Neural cell (in vitro differentiated cells): ENCODE measurements around the gene PTGR3.

ENCODE experiments used
- EP300 ChIP-seq: fragments of 450-650 bp; conservative IDR thresholded peaks from 2 replicates; pipeline ENCODE4 v1.6.1; 2014; ENCODE audit warnings: antibody characterized with exemption, mild to moderate bottlenecking, moderate library complexity; ENCODE audit not compliant: poor library complexity, severe bottlenecking
- EZH2 ChIP-seq: fragments of 200-600, 300-800 bp; shearing (Covaris generic), sonication (generic); IDR thresholded peaks from 2 replicates; pipeline ENCODE4 v1.6.1; 2014; ENCODE audit warnings: antibody characterized with exemption, low read length, borderline replicate concordance, mild to moderate bottlenecking; ENCODE audit not compliant: insufficient read depth, poor library complexity, severe bottlenecking
- RAD21 ChIP-seq: fragments of 450-650 bp; conservative IDR thresholded peaks from 2 replicates; pipeline ENCODE4 v1.6.1; 2014; ENCODE audit warnings: antibody characterized with exemption, mild to moderate bottlenecking, moderate library complexity
- TF ChIP-seq, protein P1 (sequence below): fragments of 450-650 bp; IDR thresholded peaks from 2 replicates; pipeline ENCODE4 v1.5.1; 2014; ENCODE audit warnings: antibody characterized with exemption, mild to moderate bottlenecking, moderate library complexity; ENCODE audit not compliant: poor library complexity, severe bottlenecking
- TF ChIP-seq, protein P2 (sequence below): IDR thresholded peaks from 2 replicates; pipeline ENCODE4 v1.6.1; 2012; ENCODE audit warnings: borderline replicate concordance

GRCh38 chr18:75211002-75211621 is 2.2 kb upstream of the PTGR3 start:
- TF ChIP-seq, protein P1, sequence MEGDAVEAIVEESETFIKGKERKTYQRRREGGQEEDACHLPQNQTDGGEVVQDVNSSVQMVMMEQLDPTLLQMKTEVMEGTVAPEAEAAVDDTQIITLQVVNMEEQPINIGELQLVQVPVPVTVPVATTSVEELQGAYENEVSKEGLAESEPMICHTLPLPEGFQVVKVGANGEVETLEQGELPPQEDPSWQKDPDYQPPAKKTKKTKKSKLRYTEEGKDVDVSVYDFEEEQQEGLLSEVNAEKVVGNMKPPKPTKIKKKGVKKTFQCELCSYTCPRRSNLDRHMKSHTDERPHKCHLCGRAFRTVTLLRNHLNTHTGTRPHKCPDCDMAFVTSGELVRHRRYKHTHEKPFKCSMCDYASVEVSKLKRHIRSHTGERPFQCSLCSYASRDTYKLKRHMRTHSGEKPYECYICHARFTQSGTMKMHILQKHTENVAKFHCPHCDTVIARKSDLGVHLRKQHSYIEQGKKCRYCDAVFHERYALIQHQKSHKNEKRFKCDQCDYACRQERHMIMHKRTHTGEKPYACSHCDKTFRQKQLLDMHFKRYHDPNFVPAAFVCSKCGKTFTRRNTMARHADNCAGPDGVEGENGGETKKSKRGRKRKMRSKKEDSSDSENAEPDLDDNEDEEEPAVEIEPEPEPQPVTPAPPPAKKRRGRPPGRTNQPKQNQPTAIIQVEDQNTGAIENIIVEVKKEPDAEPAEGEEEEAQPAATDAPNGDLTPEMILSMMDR, result no peak
- no peak for TF ChIP-seq EZH2
- TF ChIP-seq RAD21, result no peak
- TF ChIP-seq, protein P2, sequence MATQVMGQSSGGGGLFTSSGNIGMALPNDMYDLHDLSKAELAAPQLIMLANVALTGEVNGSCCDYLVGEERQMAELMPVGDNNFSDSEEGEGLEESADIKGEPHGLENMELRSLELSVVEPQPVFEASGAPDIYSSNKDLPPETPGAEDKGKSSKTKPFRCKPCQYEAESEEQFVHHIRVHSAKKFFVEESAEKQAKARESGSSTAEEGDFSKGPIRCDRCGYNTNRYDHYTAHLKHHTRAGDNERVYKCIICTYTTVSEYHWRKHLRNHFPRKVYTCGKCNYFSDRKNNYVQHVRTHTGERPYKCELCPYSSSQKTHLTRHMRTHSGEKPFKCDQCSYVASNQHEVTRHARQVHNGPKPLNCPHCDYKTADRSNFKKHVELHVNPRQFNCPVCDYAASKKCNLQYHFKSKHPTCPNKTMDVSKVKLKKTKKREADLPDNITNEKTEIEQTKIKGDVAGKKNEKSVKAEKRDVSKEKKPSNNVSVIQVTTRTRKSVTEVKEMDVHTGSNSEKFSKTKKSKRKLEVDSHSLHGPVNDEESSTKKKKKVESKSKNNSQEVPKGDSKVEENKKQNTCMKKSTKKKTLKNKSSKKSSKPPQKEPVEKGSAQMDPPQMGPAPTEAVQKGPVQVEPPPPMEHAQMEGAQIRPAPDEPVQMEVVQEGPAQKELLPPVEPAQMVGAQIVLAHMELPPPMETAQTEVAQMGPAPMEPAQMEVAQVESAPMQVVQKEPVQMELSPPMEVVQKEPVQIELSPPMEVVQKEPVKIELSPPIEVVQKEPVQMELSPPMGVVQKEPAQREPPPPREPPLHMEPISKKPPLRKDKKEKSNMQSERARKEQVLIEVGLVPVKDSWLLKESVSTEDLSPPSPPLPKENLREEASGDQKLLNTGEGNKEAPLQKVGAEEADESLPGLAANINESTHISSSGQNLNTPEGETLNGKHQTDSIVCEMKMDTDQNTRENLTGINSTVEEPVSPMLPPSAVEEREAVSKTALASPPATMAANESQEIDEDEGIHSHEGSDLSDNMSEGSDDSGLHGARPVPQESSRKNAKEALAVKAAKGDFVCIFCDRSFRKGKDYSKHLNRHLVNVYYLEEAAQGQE, result no peak
- no peak for TF ChIP-seq EP300
